Cardiac septum (tissue), 1 donor: ENCODE data around the gene AXIN2. TPM values are rescaled to one million over a fixed set of nuclear protein-coding genes. Genes with fewer than 3 reads are reported as not detected.

Experiments
- DNase-seq: peaks from one replicate; pipeline ENCODE4 v3.0.0-alpha.2; 2020; ENCODE audit warnings: low spot score
- intact Hi-C: fragments of 100-400 bp; cut with DNase I; formaldehyde crosslinking; loops from one replicate; pipeline ENCODE4 v1.14.0; 2022
- total RNA-seq: library from RNA; stranded (reverse); fragmentation: NEBNext Ultra II Directional; extraction: Animal tissue kit (Norgen Biotek cat#: 25700); gene quantifications from one replicate; pipeline ENCODE4 v1.2.1, GENCODE V29; 2021
- donor health status: DM: no; HTN: no; CAD: no.

AXIN2 gene
- total RNA-seq, 1 donor from 2014 or later = 12.4 TPM

DNA sequence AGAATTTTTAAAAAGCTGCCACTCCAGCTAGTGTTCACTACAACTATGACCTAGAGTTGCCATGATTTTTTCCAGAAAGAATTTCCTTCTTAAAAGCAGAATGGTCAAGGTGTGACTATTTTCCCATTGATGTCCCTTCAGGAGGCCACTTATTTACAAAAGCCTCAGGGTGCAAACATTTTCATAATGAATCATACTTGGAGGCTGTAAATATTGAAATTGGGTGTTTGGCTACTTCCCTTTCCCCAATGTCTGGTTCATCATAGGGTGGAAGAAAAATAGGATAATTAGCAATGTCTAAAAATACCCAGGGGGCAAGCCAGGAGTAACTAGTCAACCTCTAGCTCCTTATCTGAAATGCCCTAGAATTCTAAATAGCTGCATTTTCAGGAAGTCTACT lies 18.8 kb downstream of the AXIN2 start:
- no peak for DNase-seq
- intact Hi-C loops = no loop called here

DNA sequence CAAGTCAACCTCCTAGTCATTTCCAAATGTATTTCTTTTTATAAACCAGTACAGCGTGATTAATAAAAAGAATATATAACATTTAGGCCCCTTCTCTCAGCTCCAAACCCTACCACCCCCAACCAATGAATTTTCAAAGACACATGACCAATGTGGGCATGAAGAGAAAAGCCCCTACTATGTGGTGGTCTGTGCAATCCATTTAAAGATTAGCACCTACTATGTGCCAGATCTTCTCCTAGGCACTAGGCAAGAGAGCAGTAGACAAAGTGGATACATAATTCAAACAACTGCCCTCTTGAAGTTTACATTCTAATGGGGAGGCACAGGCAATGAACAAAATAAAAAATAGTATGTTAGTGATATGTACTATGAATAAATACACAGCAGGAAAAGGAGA lies 19.4 kb downstream of the AXIN2 start:
- no peak for DNase-seq
- intact Hi-C loops = no loop called here

DNA sequence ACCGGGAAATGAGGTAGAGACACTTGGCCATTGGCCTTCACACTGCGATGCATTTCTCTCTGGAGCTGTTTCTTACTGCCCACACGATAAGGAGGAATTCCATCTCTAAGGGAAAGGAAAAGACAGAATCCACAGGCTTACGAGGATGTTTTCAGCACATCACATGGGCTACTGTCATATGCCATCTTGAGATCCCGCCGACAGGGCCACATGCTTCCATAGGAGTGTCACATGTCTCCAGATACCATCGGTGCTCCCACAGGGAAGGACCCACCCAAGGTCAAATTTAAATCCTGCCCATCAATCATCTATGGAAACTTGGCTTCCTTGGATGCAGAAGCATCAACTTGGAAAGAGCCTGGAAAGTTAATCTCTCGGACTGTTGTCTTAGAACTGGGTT lies 20.0 kb downstream of the AXIN2 start:
- intact Hi-C loops = no loop called here
- DNase-seq = no peak

DNA sequence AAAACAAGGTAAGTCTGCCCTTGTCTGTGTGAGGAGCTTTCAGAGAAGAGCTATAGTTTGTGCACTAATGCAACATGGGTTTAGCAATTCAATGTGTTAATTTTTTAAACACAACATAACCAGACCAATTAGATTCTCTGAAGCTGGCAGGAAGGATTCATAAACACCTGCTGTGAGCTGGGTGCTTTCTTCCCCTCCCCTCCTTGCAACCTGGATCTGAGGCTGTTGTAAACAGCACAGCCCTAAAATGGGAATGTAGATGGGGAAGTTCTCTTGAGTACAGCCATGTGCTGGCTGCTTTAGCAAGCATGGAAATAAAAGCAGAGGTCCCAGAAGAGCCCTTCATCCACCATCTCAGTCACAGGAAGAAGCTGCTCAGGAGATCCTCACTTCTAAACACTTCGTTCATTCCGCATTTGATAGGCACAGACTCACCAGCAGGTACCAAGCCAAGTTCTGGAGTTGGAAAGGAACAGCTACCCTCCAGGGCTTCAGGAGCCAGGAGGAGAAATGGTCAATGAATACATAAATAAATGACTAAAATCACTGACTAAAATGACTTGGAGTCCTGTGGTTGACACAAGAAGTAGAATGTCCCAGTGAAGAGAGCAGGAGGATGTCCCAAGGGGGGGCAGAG lies 21.7 kb downstream of the AXIN2 start:
- no peak for DNase-seq
- intact Hi-C loops = no loop called here

DNA sequence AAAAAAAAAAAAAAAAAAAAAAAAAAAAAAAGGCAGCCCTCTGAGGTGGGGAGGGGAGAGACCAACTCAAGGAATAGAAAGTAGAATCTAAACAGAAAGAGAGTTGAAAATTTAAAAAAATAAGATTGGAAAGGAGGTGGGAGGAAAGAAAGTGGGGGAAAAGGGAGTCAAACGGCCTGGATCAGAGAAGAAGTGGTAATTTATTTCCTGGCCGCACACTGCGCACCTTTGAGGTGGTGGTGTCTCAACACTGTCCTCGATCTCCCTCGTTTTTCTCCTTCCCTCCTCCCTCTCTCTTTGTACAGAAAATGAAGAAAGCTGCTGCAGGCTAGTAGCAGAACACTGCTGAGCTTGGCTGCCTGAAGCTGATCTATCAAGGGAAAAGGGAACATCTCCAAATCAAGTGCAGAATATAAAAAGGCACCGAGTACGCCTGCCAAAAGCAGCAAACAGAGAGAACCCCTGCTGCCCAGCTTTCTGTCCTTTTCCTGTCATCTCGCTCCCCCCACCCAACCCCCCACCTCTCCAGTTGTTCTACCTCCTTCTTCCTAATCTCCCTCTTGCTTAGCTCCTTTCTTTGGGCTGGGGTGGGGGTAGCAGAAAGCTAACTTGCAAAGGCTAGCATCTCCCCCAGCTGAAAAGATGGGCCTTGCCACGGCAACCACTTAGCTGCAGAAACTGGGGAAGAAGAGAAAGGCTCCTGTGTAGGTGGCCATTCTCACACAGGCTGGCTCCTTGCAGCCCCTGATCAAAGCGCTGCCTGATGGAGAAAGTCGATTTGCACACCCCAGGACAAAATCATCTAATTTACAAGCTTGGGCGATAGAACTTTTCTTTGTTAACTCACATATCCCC lies 22.5 kb downstream of the AXIN2 start:
- no peak for DNase-seq
- intact Hi-C loops = no loop called here

DNA sequence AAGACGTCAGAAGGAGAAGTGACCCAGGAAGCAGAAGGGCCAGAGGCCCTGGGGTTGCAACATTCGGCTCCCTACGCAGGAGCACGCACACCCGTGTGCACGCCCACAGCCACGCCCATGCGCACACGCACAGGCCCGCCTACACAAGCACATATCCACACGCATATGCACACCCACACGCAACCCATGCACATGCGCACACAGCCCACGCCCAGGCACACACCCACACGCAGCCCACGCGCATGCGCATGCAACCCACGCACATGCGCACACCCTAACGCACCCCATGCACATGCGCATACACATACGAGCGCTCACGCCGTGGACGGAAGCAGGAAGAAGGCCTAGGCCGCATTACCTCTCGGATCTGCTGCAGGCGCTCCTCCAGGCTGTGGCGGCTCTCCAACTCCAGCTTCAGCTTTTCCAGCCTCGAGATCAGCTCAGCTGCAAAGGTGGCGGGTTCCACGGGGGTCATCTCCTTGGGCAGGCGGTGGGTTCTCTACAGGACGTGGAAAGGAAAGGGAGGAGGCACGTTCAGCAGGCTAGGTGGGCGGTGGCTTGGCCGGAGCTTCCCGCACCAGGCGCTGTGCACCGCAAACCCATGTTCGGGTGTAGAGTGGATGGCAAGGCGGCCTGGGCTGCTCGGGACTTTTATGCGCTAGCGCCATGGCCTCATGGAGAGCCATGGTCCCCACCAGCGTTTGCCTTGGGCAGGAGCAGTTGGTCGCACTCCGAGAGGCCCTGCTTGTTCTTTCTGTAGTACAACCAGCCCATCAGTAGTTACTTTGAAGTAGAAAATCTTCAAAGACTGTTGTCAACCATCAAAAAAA lies 23.4 kb downstream of the AXIN2 start:
- intact Hi-C loops = no loop called here
- DNase-seq = no peak

DNA sequence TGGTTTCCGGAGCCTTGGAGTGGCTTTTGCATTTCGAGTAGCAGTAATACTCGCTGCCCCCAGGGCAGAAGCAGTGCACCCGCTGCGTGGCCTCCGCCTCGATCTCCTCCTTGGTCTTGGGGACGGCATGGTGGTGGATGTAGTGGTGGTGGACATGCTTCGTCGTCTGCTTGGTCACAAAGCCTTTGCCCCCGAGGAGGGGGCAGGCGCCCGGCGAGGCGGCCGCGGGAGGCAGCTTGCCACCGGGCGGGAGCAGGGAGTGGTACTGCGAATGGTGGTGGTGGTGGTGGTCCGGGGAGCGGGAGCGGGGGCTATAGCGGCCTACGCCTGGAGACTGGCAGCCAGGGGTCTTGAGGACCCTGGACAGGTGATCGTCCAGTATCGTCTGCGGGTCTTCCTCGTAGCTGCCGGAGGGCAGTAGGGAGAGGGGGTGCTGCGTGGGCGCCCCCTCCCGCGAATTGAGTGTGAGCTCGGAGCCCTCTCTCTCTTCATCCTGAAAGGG lies 24.1 kb downstream of the AXIN2 start:
- intact Hi-C loops = no loop called here
- DNase-seq = no peak

DNA sequence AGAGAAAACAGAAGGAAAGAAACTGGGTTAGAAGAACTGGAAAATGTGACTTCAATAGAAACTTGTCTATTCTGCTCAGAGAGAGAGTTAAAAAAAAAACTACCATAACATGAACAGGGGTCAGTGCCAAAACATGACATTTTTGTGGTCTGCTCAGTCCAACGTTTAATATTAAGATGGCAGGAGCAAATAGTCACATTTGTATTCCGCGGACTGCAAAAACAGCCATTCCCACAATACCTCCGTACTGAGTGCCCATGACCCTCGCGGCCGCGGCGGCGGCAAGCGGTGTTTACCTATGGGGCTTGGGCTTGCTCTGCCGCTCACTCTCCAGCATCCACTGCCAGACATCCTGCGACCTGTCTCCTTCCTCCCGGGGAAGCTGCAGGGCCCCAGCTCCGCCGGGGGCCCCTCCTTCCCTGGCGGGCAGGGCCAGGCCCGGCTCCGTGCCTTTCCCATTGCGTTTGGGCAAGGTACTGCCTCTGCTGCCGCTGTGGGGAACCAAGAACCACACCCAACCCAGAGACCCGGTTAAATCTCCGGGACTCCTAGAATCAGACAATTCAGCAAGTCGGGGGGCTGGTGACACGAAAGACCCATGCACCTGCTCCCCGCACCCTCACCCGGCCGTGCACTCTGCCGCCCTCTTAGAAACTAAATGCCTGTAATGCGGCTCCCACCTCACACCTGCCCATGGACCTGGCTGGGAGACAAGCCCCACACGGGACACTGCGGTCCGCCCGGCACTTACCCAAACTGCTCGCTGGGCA lies 24.7 kb downstream of the AXIN2 start:
- DNase-seq = no peak
- intact Hi-C loops = no loop called here

DNA sequence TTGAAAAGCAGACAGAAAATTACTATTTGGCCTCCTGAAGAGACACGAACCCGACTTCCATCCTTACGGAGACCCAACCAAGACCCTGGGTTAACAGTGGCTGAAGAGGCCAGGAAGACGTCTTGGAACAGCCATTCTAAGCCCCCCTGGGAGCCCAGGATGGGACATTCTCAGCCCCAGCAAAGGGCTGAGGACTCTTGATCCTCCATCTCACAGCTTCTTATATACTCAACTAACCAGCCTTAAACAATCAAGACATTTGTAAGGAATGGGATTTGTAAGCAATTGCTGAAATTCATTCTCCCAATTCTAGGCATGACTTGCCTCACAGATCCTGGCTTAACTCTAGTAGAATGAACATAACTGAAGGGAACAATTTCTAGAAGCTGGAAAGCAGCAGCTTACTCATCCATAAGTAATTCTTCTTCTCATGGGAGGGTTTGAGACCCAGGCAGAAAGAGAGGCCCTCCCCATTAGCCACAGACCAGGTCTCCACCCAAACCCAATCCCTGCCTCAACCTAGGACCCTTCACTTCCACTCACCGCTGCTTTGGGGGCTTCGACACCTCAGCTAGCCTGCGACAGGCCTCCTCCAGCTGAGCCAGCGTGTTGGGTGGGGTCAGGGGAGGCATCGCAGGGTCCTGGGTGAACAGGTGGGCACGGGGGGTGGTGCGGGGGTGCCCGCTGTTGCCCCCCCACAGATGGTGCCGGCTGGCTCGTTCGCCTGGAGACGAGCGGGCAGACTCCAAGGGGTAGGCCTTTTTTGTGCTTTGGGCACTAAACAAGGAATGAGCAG lies 25.5 kb downstream of the AXIN2 start:
- intact Hi-C loops = no loop called here
- no peak for DNase-seq

DNA sequence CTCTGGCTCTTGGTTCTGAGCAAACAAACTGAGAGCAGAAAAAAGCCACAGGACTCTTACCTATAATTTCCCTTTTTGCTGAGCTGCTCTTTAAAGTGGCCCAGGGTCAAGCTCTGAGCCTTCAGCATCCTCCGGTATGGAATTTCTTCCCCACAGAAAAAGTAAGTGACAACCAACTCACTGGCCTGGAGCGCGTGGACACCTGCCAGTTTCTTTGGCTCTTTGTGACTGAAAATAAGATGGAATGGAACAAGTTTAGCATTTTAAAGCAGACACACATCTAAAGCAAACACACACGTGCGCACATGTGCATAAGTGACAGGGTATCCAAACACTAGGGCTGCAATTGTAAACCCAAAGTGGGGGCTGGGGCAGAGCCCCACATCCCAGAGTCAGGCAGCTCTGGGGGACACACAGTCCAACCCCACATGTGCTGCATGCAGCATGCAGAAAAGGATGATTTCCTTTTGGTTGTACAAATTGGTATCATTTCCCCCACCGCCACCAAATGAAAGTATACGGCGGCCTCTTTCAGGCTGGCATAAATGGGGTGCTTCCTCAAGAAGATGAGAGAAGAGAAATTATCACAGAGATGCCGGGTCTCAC lies 27.5 kb downstream of the AXIN2 start:
- intact Hi-C loops = no loop called here
- peak; percentile 47 for DNase-seq

DNA sequence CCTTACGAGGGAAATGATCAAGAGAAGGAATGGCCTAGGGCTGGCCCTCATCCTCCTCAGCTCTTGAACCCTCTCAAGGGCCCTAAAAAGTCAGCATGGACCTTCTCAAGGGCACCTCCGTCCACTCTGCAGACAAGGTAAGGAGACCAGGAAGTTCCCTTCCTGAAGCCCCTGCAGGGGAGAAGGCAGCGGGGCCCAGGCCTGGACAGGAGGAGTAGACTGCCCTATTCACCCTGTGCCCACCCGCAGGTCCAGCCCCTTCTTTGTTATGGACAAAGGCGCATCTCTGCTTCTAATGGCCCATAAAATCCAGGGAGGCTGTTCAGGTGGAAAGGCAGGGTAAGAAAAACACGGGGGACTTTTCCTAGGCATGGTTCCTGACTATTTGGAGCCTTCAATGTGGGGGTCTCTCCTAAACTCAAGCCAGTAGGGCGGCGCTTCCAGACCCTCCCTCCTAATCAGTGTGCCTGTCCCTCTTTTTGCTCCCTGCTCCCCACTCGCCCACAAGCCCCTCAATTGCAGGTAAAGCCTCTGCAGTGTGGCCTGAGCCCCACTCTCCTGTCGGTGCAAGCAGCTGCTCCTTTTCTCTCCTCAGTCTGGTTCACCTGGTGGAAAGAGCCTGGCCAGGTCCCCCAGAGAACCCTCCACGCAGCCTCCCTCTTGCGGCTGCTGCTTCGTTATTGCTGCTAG lies 28.2 kb downstream of the AXIN2 start:
- intact Hi-C loops = no loop called here
- DNase-seq = peak; percentile 35

DNA sequence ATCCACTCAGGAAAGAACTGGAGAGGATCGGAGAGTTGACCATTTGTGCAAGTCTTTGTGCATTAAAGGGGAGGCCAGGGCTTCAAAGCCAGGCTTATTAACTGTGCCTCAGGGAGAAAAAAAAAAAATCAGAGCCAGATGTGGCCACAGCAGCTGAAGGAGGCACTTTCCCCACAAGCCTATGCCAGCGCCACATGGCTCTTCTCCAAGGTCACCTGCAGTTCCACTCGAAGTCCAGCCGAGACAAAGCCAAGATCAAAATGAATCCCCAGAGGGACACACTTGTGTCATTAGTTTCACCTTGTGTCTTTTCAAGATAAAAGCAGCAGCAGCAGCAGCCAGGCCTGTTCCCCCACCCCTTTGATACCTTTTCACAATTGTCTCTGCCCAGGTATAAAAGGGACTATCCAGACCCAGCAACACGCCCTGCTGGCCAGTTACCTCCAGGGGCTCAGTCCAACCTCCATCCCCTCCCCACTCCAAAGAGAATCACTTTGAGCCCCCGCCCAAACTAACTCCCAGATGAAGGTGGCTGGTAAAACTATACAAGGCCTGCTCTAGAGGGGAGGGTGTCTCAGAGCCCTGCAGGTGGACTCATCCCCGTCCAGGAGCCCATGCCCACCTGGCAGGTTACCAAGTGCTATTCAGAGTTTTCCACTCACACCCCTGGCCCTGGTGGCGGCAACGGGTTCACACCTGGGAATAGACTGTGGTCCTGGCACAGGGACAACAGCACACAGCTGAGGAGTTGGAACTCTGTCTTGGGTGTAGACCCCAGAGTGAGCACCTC lies 29.2 kb downstream of the AXIN2 start:
- intact Hi-C loops = no loop called here

DNA sequence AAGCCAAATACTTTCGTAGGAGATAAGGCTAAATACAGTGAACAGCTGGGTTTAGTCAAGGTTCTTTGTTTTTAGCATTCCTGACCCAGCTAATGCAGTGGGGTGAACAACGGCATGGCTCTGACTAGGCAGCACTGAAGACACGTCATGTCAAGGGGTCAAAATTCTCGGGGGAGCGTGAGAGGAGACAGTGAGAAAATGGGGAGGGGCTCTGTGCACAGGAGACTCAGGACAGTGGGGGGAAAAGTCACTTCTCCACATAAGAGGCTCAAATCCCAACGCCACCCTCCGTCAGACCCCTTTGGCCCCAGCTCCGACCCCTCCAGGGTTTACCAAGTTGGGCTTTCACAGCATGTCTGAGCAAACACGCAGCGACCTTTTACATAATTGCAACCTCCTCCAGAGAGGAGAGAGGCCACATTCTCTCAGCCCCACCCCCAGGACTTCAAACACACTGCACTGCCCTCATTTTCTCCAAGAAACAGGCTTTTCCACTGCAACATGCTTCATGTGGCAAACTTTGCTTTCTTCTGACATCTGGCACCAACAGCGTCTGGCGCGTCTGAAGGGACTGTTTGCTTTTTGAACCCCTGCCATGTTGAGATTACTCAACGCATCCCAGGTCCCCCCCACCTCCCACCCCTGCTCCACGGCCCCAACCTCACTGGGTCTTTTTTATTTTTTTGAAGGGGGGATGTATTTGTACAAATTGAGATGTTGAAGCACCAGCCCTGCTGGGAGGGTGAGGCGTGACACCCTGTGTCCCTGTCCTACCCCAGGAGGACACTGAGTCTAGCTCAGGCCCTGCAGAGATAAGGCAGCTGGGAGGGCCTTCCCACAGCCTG lies 30.0 kb downstream of the AXIN2 start:
- intact Hi-C loops = no loop called here
- peak; percentile 70 for DNase-seq

More for the DNA sequence above, 29.2 kb downstream of the AXIN2 start:
- DNase-seq = peak; percentile 72

DNA sequence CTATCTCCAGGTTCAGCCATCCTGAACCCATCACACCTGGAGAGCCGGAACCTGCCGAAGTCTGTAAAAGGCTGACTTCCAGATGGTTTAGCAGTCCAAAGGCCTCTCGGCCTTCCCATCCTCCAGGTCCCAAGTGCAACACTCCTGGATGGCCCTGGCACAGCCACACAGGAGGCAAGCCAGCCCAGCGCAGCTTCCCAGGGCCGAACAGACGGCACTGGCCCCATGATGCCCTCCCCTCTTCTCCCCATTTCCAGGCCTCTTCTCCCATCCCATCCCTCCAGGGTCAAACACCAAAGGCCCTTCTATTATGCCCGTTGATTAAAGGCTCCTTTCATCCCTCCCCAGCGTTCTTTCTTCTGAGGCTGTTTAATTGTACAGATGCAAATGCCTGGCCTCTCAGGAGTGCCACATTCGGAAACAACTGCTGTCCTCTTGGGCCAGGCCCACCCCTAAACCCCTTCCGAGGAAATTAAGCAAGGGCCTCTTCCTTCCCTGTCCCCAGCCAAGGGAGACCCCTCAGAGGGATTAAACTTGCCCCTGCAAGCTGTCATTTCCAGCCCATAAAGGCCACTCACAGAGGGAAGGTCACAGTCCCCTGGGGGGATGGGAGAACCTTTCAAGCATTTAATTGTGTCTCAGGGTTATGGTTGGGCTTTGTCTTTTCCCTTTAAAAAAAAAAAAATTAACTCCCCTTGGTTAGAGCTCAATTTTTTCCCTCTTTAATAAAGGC lies 30.8 kb downstream of the AXIN2 start:
- intact Hi-C loops = no loop called here
- peak; percentile 15 for DNase-seq

DNA sequence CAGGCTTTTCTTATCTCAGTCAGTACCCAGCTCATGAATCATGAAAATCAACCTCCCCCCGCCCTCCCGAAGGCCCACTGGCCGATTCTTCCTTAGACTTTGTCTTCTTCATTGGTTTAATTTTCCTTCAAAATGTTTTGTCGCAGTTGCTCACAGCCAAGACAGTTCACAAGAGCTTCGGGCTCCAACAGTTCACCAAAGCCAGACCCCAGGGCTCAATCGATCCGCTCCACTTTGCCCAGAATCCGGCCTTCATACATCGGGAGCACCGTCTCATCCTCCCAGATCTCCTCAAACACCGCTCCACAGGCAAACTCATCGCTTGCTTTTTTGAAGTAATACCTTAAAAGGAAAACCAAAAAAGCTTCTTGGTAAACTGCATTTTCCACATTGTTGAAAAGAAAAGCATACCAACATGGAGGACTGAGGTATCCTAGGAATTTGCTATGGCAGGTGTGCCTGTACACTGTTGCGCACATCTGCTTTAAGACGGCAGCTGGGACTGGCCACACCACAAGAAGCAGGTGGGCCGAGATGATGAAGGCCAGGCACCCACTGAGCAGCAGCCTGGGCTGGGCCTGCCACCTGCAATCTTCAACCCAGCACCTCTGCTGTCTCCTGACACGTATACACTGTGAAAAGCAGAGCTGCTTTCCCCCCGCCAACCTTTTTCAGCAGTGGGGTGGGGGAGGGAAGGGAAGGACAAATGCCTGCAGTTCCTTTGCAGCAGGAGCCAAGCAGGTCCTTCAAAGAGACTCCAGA lies 31.5 kb downstream of the AXIN2 start:
- intact Hi-C loops = no loop called here

More for the DNA sequence above, 31.5 kb downstream of the AXIN2 start:
- peak; percentile 62 for DNase-seq
